CD4-positive, alpha-beta T cell treated with Interleukin-6 at 100 ng/mL for 8 hours (primary cell): Measurements from ENCODE around the gene SRL.
"Not testable (repeated sequence)": the region's sequence is repeated elsewhere in the genome, so short reads cannot be mapped to it uniquely, and the experiment has no call there.

Source experiments
- DNase-seq: peaks from one replicate; pipeline ENCODE4 v3.0.0-alpha.2; 2020; ENCODE audit warnings: mixed read lengths, low spot score

SRL gene

DNA sequence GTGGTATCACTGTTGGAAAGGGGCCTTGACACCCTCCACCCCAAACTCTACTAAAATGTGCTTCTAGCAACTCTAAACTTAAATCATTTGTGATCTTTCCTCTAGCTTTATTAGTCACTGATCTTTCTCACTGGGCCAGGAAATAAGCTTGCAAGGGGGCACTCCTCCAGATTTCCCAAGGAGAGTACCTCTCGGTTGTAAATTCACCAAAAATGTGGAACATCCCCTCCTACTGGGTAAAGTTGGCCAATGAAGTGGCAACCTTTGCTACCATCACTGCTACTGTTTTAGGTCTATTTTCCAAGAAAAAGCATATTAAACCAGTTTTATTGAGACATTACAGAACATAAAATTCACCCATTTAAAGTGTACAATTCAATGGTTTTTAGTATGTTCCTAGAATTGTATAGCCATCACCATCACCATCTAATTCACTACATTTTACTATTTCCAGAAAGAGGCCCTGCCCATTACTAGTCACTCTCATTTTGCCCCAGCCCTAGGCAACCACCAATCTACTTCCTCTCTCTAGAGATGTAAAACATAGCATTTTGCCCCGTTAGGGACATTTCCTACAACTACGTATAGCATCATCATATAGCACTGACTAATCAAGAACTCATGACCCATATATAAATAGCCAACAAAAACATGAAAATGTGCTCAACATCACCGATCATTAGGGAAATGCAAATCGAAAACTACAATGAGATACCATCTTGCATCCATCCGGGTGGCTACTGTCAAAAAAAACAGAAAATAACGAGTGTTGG, 81.0 kb downstream of the SRL start:
- DNase-seq, result no peak

DNA sequence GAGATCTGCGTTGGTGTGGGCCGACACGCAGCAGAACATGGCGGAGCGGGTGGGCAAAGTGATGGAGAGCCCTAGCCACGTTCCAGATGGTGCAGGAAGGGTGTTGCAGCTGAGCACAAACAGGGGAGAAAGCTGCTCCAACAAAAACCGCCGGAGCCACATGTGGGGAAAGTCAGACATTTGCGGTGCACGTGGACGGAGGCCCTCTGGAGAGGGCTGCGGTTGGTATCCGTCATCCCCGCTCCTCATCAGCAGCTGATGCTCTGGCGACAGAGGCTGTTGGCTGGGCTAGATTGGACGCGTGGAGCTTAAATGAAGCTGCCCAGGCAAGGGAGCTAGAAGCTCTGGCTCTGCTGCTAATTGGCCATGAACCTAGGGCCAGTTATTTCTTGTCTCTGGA, 82.2 kb downstream of the SRL start:
- no peak for DNase-seq

DNA sequence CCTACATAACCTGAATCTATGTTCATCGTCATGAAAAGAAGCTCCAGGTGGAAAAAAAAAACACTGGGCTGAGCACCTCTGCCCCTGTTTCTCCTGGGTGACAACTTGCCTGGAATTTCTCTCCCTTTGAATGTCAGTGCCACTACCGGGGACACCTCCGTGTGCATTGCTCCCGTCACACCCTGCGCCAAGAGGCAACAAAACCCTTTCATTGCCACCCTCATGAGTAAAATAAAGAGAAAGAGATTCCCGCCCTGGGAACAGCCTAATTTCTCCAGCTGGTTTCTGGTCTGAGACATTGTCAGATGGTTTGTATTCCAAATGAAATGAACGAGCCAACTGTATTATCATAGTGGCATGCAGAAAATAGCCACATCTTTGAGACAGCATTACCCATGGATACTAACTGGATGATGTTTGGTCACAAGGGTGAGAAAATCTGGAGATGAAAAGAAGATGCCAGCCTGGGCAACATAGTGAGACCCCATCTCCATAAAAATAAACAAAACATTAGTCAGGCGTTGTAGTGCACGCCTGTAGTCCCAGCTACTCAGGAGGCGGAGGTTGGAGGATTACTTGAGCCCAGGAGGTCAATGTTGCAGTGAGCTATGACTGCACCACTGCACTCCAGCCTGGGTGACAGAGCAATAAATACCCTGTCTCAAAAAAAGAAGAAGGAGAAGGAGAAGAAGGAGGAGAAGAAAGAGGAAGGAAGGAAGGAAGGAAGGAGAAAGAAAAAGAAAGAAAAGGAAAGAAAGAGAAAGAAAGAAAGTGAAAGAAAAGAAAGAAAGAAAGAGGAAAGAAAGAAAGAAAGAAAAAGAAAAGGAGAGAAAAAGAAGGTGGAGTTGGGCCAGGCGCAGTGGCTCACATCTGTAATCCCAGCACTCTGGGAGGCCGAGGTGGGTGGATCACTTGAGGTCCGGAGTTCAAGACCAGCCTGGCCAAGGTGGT, 83.5 kb downstream of the SRL start:
- no peak for DNase-seq

DNA sequence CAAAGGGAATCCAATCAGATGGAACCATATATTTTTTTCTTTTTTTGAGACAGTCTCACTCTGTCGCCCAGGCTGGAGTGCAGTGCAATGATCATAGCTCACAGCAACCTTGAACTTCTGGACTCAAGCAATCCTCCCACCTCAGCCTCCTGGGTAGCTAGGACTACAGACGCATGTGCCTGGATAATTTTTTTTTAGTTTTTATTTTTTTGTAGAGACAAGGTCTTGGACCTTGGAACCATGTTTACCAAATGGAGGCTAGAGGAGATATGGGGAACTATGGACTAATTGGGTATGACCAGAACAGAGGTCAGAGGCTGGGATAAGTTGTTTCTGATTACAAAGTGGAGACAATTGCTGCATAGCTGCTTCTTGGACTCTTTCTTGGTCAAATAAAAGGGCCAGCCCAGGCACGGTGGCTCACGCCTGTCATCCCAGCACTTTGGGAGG, 84.5 kb downstream of the SRL start:
- no peak for DNase-seq

DNA sequence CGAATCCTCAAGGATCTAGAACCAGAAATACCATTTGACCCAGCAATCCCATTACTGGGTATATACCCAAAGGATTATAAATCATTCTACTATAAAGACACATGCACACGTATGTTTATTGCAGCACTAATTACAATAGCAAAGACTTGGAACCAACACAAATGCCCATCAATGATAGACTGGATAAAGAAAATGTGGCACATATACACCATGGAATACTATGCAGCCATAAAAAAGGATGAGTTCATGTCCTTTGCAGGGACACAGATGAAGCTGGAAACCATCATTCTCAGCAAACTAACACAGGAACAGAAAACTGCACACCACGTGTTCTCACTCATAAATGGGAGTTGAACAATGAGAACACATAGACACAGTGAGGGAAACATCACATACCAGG, 85.4 kb downstream of the SRL start:
- DNase-seq, result not testable (repeated sequence)

DNA sequence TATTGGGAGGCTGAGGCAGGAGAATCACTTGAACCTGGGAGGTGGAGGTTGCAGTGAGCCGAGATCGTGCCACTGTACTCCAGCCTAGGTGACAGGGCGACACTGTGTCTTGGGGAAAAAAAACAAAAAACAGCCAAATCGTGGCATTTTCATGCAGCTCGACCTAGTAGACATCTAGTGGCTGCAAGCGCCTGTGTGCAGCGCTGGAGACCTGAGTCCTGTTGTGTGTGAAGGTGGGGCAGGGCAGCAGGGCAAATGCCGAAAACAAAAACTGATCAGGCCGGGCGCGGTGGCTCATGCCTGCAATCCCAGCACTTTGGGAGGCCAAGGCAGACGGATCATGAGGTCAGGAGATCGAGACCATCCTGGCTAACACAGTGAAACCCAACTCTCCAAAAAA, 88.5 kb downstream of the SRL start:
- not testable (repeated sequence) for DNase-seq

DNA sequence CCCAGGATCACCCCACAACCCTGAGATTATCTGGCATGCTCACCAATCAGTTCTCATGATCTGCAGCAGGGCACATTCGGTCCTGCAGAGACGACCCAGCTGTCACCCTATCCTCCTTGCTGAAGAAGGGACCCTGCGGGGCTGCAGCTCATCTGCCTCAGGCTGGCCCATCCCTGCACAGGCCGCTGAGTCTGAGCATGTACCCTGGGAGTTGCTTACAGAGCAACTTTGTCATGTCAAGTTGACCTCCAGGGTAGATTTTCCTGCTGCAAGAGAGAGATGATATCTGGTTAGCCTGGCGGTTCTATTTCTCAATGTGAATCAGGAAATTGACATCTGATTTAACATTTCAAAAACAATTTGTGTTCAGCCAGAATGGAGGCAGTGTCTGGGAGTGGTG, 89.6 kb downstream of the SRL start:
- DNase-seq, result no peak

DNA sequence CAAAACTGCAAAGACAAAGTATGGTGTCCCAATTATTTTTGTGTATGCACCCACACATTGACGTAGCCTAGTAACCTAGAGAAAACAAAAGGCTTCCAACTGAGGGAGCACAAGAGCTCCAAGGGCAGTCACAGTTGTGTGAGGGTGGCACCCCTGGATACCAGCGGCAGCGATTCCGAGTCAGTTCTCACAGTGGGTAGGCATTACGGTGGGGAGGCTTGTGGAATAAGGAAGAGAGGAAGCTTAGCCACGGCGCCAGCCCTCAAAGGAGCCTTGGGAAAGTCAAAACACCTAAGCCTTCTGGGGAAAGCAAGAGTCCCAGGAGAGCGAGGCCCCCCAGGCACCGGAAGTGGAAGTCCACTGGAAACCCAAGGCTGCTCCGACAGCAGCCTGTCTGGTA, 94.6 kb downstream of the SRL start:
- DNase-seq, result no peak

DNA sequence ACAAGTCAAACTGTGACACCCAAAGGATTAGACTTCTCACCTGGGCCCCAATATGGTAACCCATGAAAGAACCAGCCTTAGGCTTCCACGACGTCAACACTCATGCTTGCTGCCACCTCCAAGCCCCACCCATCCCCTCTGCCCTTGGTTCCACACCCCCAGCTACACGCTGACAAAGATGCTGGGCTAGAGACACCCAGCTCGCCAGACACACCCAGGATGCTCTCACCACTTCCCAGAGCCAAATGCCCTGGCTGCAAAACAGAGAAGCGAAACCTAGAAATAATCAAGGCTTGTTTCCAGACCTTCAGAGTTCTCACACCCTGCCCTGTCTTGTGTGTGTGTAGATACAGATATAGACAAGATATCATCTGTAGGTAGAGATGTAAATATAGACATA, 99.6 kb downstream of the SRL start:
- DNase-seq, result peak; percentile 49

DNA sequence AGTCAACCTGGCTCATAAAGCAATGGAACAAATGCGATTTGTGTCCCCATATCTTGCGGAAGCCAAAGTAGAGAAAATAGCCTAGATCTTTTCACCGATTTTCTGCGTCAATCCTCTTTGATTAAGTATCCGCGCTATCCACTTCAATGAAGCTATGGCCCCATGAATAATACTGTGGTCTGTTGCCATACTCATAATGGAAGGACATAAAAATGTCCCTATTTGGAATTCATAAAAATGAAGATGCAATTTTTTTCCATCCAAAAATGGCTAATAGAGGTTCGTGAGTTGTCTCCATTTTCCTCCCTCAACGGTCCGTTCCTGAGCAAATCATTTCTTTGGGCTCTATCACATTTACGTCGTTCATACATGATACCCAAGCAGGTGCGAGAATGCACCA, 100.3 kb downstream of the SRL start:
- no peak for DNase-seq

DNA sequence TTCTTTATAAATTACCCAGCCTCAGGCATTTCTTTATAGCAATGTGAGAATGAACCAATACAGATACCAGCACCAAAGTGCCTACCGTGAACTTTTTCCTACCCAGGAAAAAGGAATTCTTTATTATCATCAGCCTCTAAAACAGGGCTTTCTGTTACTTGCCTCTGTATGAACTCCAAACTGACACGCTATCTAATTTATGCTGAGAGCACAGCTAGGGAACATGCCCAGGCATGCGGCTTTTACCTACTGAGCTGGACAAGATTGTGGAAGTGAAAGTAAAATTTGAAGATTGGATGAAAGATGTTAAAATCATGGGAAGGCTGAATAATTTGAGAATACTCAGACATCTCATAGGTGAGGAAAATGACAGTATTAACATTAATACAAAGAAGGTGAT, 101.2 kb downstream of the SRL start:
- no peak for DNase-seq

DNA sequence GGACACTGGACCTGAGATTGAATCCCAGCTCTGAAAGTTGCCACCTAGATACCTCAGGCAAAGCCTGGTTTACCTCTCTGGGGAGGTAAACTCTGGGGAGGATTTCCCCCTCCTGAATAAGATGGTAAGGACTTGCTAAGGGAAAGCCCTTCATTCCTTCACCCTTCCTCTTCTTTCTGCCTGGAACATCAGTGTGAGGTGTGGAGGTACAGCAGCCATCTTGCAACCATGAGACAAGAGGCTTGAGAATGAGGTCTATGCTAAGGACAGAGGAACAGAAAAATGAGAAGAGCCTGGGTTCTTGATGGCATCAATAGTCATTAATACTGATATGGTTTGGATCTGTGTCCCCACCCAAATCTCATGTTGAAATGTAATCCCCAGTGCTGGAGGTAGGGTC, 101.9 kb downstream of the SRL start:
- DNase-seq, result no peak
